CD4-positive, alpha-beta T cell treated with Interleukin-4 for 4 hours (primary cell): ENCODE measurements around the gene ADAMTS2.

Source experiments
- DNase-seq: peaks from one replicate; pipeline ENCODE4 v3.0.0-alpha.2; 2020

Gene ADAMTS2

GRCh38 chr5:179135006-179135405 lies 210.3 kb downstream of the ADAMTS2 start:
- DNase-seq, result no peak

- DNase-seq, result no peak
Measured at GRCh38 chr5:179134511-179134910, 210.8 kb downstream of the ADAMTS2 start.

- no peak for DNase-seq
Measured at GRCh38 chr5:179132586-179133355, 212.5 kb downstream of the ADAMTS2 start.

GRCh38 chr5:179131886-179132585 lies 213.2 kb downstream of the ADAMTS2 start:
- no peak for DNase-seq

GRCh38 chr5:179131321-179131835 lies 213.9 kb downstream of the ADAMTS2 start:
- no peak for DNase-seq

- no peak for DNase-seq
Measured at GRCh38 chr5:179130101-179130681, 215.1 kb downstream of the ADAMTS2 start.

GRCh38 chr5:179129607-179130071 lies 215.6 kb downstream of the ADAMTS2 start:
- no peak for DNase-seq

GRCh38 chr5:179128976-179129375 lies 216.3 kb downstream of the ADAMTS2 start:
- DNase-seq, result no peak

- no peak for DNase-seq
Measured at GRCh38 chr5:179128041-179128365, 217.3 kb downstream of the ADAMTS2 start.

- no peak for DNase-seq
Measured at GRCh38 chr5:179127136-179128040, 217.9 kb downstream of the ADAMTS2 start.

GRCh38 chr5:179126506-179126991 lies 218.7 kb downstream of the ADAMTS2 start:
- DNase-seq, result no peak

- no peak for DNase-seq
Measured at GRCh38 chr5:179125789-179126505, 219.3 kb downstream of the ADAMTS2 start.

- no peak for DNase-seq
Measured at GRCh38 chr5:179124853-179125788, 220.1 kb downstream of the ADAMTS2 start.

GRCh38 chr5:179124273-179124852 lies 220.9 kb downstream of the ADAMTS2 start:
- DNase-seq, result no peak

GRCh38 chr5:179123491-179124272 lies 221.6 kb downstream of the ADAMTS2 start:
- no peak for DNase-seq

- no peak for DNase-seq
Measured at GRCh38 chr5:179123109-179123426, 222.2 kb downstream of the ADAMTS2 start.

- DNase-seq, result no peak
Measured at GRCh38 chr5:179122411-179123108, 222.7 kb downstream of the ADAMTS2 start.

- no peak for DNase-seq
Measured at GRCh38 chr5:179121667-179122111, 223.6 kb downstream of the ADAMTS2 start.
